ENCODE measurements around the gene NFIA. TPM values are rescaled to one million over a fixed set of nuclear protein-coding genes. Genes with fewer than 3 reads are reported as not detected.

NFIA gene
- total RNA-seq, 1 experiment from 2014 or later, result 20.9 TPM

DNA sequence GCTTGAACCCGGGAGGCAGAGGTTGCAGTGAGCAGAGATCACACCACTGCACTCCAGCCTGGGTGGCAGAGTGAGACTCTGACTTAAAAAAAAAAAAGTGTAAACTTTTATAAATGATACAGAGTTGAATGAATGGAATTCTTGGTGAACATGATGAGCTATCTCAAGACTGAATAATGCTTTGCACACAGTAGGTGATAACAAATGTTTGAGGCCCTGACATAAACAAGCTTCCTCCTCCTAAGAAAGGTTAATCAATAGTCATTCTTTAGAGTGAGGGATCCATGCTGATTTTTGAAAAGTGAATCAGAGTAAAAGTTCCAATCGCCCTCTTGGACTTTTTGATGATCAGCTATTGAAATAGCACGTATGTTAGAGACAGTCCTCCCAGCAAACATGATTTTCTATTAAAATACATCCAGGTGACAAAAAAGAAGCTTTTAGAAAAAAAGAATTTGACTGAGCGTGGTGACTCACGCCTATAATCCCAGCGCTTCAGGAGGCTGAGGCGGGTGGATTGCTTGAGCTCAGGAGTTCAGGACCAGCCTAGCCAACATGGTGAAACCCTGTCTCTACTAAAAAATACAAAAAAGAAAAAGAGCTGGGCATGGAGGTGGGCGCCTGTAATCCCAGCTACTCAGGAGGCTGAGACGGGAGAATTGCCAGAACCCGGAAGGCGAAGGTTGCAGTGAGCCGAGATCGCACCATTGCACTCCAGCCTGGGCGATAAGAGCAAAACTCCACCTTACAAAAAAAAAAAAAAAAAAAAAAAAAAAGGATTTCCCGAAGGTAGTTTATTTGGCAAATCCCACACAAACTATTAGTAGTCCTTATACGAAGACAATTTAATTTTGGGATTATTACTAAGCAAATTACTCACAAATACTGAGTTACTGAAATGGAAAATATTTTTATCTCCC, 181.8 kb downstream of the NFIA start:
- ChIA-PET POLR2A (interaction anchor here (0.7 to 0.8 kb wide), 2 partner anchors 27 to 160 kb away, joined by 3 to 4 read pairs; no protein-coding TSS in a partner anchor), CTCF (no interaction called here)
- H3K4me1 ChIP-seq (ENCODE audit: control insufficient read depth, insufficient read depth, low read length), result no peaks in the 10 kb centered on the region
- H3K36me3 ChIP-seq (ENCODE audit: control insufficient read depth, insufficient read depth, low read length), result no peaks in the 10 kb centered on the region
- intact Hi-C loops (cut with micrococcal nuclease; ENCODE audit: unreplicated experiment), result no loop called here
- no peaks in the 10 kb centered on the region for H3K9me3 ChIP-seq (ENCODE audit: control insufficient read depth, insufficient read depth, low read depth, low read length)
- TF ChIP-seq SIN3A (IDR thresholded peaks at IDR 0.05; ENCODE audit: borderline replicate concordance, insufficient read depth, low read depth, low read length) (no peak), POLR2AphosphoS5 (IDR thresholded peaks at IDR 0.05; ENCODE audit: low read depth, low read length) (no peak), TCF7L2 (IDR thresholded peaks at IDR 0.05; ENCODE audit: low read depth, low read length) (no peak)
- TF ChIP-seq, protein P1, sequence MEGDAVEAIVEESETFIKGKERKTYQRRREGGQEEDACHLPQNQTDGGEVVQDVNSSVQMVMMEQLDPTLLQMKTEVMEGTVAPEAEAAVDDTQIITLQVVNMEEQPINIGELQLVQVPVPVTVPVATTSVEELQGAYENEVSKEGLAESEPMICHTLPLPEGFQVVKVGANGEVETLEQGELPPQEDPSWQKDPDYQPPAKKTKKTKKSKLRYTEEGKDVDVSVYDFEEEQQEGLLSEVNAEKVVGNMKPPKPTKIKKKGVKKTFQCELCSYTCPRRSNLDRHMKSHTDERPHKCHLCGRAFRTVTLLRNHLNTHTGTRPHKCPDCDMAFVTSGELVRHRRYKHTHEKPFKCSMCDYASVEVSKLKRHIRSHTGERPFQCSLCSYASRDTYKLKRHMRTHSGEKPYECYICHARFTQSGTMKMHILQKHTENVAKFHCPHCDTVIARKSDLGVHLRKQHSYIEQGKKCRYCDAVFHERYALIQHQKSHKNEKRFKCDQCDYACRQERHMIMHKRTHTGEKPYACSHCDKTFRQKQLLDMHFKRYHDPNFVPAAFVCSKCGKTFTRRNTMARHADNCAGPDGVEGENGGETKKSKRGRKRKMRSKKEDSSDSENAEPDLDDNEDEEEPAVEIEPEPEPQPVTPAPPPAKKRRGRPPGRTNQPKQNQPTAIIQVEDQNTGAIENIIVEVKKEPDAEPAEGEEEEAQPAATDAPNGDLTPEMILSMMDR (IDR thresholded peaks at IDR 0.05), result no peak
- TF ChIP-seq, protein P2, sequence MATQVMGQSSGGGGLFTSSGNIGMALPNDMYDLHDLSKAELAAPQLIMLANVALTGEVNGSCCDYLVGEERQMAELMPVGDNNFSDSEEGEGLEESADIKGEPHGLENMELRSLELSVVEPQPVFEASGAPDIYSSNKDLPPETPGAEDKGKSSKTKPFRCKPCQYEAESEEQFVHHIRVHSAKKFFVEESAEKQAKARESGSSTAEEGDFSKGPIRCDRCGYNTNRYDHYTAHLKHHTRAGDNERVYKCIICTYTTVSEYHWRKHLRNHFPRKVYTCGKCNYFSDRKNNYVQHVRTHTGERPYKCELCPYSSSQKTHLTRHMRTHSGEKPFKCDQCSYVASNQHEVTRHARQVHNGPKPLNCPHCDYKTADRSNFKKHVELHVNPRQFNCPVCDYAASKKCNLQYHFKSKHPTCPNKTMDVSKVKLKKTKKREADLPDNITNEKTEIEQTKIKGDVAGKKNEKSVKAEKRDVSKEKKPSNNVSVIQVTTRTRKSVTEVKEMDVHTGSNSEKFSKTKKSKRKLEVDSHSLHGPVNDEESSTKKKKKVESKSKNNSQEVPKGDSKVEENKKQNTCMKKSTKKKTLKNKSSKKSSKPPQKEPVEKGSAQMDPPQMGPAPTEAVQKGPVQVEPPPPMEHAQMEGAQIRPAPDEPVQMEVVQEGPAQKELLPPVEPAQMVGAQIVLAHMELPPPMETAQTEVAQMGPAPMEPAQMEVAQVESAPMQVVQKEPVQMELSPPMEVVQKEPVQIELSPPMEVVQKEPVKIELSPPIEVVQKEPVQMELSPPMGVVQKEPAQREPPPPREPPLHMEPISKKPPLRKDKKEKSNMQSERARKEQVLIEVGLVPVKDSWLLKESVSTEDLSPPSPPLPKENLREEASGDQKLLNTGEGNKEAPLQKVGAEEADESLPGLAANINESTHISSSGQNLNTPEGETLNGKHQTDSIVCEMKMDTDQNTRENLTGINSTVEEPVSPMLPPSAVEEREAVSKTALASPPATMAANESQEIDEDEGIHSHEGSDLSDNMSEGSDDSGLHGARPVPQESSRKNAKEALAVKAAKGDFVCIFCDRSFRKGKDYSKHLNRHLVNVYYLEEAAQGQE (IDR thresholded peaks at IDR 0.05; ENCODE audit: insufficient read depth in 1 of 2, low read depth in 2 of 2, low read length in 1 of 2), result no peak
- no peak overlapping the region for H3K27ac ChIP-seq (ENCODE audit: low read length)
- DNase-seq (ENCODE audit: low read depth, low spot score), result no peak
- in situ Hi-C loops (cut with HindIII; ENCODE audit: low pct_unique_long_range_greater_than_20kb, low sequenced_read_pairs), result no loop called here
- ATAC-seq, result no peak
- H3K27me3 ChIP-seq (ENCODE audit: control insufficient read depth, insufficient read depth, low read length), result no peaks in the 10 kb centered on the region
- no peak overlapping the region for H3K4me3 ChIP-seq (ENCODE audit: low read depth in 2 of 2, low read length in 2 of 2)
- BruUV-seq (replicated peaks), result no TSS peak

DNA sequence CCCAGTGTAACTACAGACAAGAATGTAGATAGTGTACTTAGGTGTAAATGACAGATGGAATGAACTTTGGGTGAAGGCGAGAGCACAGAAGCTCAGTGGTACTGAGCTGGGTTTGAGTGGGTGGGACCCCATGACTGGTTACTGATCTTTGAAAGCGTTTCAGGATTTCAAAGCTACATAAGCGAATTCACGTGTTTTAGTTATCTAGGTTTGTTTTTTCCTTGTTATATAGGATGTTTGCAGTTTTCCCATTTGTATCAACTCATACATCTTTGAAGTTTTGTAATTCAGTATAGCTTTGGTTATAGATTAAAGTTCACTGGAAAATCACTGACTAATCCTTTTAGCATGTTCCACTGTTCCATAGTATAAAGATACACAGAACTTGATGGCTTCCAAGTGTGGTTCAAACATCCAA, 182.5 kb downstream of the NFIA start:
- no TSS peak for BruUV-seq (replicated peaks)
- no peaks in the 10 kb centered on the region for H3K36me3 ChIP-seq (ENCODE audit: control insufficient read depth, insufficient read depth, low read length)
- H3K4me3 ChIP-seq (ENCODE audit: low read depth in 2 of 2, low read length in 2 of 2), result no peak overlapping the region
- H3K27ac ChIP-seq (ENCODE audit: low read length), result no peak overlapping the region
- H3K9me3 ChIP-seq (ENCODE audit: control insufficient read depth, insufficient read depth, low read depth, low read length), result no peaks in the 10 kb centered on the region
- no peaks in the 10 kb centered on the region for H3K27me3 ChIP-seq (ENCODE audit: control insufficient read depth, insufficient read depth, low read length)
- ChIA-PET CTCF (no interaction called here), POLR2A (interaction anchor here (0.7 kb wide), 1 partner anchor 159 kb away, joined by 4 read pairs; no protein-coding TSS in a partner anchor)
- peaks cover 4% of the 10 kb centered on the region for H3K4me1 ChIP-seq (ENCODE audit: control insufficient read depth, insufficient read depth, low read length)
- DNase-seq (ENCODE audit: low read depth, low spot score) (no peak), ATAC-seq (no peak)
- intact Hi-C loops (cut with micrococcal nuclease; ENCODE audit: unreplicated experiment) (no loop called here), in situ Hi-C loops (cut with HindIII; ENCODE audit: low pct_unique_long_range_greater_than_20kb, low sequenced_read_pairs) (no loop called here)
- no peak for TF ChIP-seq TCF7L2 (IDR thresholded peaks at IDR 0.05; ENCODE audit: low read depth, low read length)
- TF ChIP-seq, protein P1 (IDR thresholded peaks at IDR 0.05), result no peak
- TF ChIP-seq, protein P2 (IDR thresholded peaks at IDR 0.05; ENCODE audit: insufficient read depth in 1 of 2, low read depth in 2 of 2, low read length in 1 of 2), result no peak
- no peak for TF ChIP-seq POLR2AphosphoS5 (IDR thresholded peaks at IDR 0.05; ENCODE audit: low read depth, low read length)
- no peak for TF ChIP-seq SIN3A (IDR thresholded peaks at IDR 0.05; ENCODE audit: borderline replicate concordance, insufficient read depth, low read depth, low read length)

All from Panc1 (cell line).